ENCODE data around the gene PAGE1.
"Not testable (repeated sequence)": the region's sequence is repeated elsewhere in the genome, so short reads cannot be mapped to it uniquely, and the experiment has no call there.

The PAGE1 gene

DNA sequence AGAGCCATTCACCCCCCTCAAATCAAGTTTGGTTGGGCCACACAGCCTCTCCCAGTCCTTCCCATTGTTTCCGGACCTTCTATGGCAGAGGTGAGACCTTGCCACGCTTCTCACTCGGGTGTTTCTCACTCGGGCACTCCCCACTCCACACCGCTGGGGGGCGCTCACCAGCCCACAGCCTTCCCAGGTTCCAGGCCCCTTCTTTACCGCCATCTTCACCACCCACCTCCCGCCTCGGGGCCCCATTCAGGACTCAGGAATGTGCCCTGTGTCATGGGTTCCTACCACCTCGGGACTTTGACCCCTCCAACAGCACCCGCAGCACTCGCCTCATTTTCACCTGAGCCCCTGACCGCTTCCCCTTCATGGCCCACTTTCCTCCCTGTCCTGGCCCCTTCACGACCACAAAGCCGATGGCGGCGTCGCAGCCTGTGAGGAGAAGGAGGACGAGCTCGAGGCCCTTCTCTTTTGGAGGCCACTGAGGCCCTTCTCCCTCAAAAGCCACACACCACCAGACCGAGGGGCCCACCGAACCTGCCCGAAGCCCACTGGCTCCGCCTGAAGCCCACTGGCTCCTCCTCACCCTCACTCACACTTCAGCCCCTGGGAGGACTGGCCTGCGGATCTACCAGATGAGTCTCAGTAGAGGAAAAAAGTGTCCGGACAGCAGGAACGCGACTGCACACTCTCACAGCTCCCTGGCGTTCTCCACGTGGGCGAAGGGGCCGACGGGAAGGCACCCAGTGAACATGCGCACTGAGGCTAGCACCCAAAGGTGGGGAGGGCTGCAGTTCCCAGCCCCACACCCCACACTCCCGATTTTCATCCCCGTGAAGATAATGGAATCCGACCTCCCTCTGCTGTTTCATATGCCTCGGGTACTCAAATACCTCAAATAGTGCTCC, at the start of gene PAGE1:
PAGE1 (minus strand) TSS at position 709 of the 905 bp plus-strand sequence. CDS start 1,214 bp downstream, outside the sequence.
- peak; percentile 11 for DNase-seq

DNA sequence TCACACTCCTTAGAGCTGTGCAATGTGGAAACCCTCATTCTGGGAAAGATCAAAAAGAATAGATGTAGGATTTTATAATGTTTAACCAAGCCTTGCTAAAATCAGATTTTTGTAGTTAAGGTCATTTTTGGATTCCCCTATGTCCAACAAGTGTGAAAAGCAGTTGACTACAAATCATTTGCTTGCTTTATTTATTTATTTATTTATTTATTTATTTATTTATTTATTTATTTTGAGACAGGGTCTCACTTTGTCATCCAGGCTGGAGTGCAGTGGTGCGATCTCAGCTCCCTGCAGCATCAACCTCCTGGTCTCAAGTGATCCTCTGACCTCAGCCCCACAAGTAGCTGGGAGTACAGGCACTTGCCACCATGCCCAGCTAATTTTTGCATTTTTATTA, 45.7 kb upstream of the PAGE1 start:
- DNase-seq, result not testable (repeated sequence)

GRCh38 chrX:49727847-49728246, 32.1 kb upstream of the PAGE1 start:
- no peak for DNase-seq

GRCh38 chrX:49726966-49727365, 31.2 kb upstream of the PAGE1 start:
- no peak for DNase-seq

DNA sequence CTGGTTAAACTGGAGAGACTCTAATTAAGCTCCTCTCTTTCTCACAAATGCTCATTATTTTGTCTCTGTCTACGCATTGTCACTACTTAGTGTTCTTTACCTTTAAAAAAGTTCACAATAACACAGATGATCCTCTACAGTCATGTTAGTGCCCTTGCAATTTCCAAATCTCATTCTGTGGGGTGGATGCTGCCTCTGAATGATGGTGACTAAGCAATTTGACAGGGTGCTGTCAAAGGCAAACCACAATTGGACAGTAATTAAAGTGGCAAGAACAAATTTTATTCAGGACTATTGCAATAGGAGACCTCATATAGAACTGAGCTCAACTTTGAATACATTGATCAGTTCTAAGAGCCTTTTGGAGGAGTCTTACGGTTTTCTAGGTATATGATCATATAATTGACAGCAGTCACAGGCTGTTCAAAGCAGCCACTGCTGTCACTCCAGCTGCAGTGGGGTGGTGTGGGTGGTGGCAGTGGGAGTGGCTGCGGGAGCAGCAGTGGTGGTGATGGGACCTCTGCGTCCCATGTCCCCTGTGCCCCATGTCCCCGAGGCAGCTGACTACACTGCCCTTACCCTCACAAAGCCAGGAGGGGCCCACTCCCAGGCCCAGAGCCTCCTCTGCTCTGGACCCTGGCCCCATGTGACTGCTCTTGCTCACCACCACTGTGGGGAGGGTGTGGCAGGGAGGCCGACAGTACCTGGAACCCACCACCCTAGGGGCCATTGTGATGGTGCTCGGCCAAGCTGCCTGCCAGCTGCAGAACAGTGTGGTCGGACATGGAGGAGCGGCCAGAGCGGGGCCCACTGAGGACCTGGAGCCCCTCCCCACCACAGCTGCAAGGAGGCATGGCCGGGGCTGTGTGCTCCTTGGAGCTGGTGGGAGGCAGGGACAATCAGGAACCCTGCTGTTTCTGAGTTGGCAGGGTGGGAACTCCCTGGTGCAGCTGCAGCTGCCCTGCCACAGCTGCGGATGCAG, 30.4 kb upstream of the PAGE1 start:
- DNase-seq, result no peak

- DNase-seq, result no peak
These were observed 29.6 kb upstream of the PAGE1 start for GRCh38 chrX:49725401-49725800.

GRCh38 chrX:49720106-49720505, 24.3 kb upstream of the PAGE1 start:
- not testable (repeated sequence) for DNase-seq

- DNase-seq, result no peak
These were observed 16.8 kb upstream of the PAGE1 start for GRCh38 chrX:49712577-49712976.

DNA sequence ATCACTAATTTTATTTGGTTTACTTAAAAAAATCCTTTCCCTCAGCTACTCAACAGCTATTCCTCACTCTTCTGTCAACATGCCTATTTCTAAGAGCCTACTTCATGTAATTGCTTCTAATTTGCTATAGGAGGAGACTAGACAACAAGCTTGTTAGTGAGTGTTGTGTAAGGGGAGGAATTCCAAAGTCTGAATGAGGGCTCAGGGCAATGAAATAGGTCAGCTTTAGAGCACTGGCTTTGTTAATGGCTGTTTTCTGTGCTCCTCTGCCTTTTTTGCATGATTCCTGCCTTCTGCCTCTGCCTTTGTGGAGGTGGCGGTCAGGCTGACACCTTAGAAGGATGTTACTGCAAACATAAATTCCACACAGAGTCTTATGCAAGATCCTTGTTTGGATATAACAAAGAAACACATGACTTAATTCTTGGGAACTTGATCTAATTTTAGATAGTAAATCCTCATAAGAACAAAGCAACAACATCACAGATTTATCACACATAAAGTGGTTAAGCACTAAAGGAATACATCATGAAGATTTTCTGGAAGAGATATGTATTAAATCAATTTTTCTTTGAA, 15.0 kb upstream of the PAGE1 start:
- no peak for DNase-seq

DNA sequence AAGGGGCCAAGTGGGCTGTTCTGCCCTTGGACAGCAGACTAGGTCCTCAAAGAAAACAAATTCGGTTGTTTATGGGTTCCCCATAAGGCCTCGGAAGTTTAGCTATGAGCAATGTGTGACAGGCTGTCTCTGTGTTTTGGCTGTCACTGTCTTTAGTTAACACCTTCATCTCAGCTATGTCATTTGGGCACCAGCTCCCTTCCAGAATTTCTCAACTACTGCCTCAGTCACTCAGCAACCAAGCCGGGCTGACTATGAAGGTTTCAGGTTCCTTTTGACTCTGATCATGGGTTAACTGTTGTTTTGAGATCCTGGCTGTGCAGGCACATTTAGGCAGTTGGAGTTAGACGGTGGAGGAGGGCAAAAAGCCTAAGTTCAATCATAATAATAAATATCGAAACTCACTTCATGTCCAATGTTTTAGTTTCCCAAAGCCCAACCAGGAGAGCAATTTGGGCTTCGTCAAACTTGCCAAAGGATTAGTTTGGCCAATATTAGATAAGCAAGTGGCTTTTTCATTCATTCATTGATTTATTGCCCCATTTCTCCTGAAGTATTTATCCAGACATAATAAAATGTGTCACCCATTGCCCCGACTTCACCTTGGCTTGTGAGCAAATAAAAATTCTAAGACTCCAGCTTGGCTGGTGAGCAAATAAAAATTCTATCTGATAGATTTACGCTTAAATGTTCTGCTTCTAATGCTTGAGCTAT, 9.1 kb upstream of the PAGE1 start:
- no peak for DNase-seq

- no peak for DNase-seq
These were observed 6.1 kb upstream of the PAGE1 start for GRCh38 chrX:49701933-49702332.

DNA sequence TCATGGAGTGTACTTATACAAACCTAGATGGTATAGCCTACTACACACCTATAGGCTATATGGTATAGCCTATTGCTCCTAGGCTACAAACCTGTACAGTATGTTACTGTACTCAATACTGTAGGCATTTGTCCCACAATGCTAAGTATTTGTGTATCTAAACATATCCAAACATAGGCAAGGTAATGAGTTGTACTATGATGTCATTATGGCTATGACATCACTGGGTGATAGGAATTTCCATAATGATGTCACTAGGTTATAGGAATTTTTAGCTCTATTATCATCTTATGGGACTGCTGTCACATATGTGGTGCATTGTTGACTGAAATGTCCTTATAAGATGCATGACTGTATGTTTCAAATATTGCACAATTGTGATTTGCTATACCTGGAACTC, 5.5 kb upstream of the PAGE1 start:
- no peak for DNase-seq

- DNase-seq, result no peak
These were observed 20.6 kb downstream of the PAGE1 start for GRCh38 chrX:49675075-49675719.

DNA sequence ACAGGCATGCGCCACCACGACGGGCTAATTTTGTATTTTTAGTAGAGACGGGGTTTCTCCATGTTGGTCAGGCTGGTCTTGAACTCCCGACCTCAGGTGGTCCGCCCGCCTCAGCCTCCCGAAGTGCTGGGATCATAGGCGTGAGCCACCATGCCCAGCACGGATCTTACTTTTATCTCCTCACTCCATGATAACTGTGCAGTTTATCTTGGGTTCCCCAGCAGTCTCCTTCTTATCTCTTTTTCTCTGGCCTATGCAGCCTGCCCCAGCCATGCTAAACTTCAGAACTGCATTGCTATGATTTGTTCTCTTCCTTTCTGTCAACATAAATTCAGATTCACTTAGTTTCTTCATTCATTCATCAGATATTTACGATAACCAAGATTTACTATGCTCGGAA, 22.4 kb downstream of the PAGE1 start:
- DNase-seq, result no peak

GRCh38 chrX:49664824-49665223, 31.0 kb downstream of the PAGE1 start:
- no peak for DNase-seq

- DNase-seq, result no peak
These were observed 33.9 kb downstream of the PAGE1 start for GRCh38 chrX:49661881-49662280.

DNA sequence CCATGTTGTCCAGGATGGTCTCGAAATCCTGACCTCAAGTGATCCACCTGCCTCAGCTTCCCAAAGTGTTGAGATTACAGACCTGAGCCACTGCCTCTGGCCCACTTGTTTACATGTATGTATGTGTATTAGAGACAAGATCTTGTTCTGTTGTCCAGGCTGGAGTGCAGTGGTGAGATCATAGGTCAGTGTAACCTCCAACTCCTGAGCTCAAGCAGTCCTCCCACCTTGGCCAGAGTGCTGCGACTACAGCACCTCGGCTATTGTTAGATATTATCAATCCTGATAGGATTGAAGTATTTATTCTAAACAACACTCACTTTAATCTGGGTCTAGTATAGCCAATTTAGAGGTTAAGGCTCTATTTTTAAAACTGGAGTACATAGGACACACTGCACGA, 36.0 kb downstream of the PAGE1 start:
- no peak for DNase-seq

GRCh38 chrX:49656533-49656932, 39.3 kb downstream of the PAGE1 start:
- no peak for DNase-seq

DNA sequence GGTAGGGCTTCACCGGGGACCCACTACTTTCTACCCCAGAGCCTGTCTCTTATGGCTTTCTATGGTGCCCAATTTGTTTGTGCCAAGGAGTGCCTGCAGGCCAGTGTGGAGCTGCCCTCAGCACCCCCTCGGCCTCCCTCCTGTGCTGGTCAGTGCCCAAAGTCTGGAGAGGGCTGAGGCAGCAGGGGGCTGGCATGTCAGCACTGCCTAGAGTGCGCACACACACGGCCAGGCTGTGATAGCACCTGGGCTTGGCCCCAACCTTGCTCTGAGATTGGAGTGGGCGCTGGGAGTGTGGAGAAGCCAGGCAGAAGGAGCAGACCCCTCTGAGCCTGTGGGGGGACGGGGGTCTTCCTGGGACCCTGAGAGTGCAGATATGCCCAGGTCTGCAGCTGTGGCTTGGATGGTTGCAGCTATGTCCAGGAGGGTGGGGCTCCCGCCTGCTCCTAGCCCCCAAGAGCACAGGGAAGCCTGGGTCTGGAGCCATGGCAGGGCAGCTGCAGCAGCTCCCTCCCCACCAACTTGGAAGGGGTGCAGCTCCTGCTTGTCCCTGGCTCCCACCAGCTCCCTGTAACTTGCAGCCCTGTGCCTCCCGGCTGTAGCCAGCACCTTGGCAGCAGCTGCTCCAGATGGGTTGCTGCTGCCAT, 50.7 kb downstream of the PAGE1 start:
- no peak for DNase-seq

All from COR-L47 (cell line).